NCI-H1694 treated with DMSO at 0.1 percent for 48 hours (cell line): ENCODE data around the gene UBE2D2.

Source experiments
- DNase-seq: peaks from one replicate; lab custom pipeline; 2025; lab: John Stamatoyannopoulos, UW

Gene UBE2D2

DNA sequence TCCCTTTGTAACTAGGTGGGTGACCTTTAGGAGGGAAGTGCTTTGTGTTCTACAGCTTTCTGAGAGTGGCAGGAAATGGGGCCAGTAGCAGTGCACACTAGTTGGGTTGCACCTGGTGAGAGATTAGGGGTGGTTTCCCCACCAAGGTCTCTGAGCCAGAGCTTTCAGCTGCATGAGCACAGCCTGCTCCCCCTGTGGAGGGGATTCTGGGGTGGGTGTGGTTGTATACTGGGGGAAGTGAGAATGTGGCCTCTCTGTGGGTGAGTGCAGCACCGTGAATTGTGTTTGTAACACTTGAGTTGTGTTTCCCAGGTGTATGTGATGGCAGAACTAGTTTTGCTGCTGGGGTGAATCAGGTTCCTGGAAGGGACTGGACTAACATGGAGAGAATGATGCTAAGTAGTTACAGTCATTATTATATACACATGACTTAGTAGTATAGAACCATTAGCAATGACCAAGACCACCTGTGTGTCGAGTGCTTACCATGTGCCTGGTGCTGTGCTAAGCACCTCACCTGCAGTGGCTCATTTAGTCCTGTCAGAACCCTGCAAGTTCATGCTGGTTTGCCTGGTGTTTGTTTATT is 75.2 kb downstream of the UBE2D2 start:
- no peak for DNase-seq

- DNase-seq, result peak; percentile 38
Measured at GRCh38 chr5:139636975-139637408, 75.9 kb downstream of the UBE2D2 start.

DNA sequence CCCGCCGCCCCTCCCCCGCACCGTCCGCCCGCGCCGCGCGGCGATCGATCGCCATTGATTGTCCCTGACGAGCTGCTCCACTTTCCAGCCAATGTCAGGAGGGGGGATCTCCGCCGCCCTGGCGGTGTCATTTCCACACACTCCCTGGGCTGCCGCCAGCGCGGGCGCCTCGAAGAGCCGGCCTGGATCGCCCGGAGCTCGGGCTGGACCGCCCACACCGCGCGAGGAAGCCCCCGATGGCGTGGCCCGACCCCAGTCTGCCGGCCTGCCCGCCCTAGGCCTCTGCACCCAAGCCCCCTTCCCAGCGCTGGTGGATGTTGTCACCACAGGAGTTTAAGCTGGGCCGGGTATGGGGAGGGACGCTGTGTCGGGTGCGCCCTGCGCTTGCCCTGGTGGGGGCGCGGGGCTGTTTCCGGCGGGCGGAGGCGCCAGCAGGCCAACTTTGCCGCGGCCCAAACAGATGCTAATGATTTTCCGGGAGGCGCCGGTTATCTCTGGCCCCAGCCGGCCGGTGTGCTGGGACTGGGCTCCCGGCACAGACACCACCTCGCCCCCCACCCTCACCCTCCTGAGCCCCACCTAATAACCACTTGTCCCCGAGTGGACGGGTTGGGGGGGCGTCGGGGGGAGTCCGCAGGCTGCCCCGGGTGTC is 76.4 kb downstream of the UBE2D2 start:
- peak; percentile 50 for DNase-seq

- DNase-seq, result peak; percentile 43
Measured at GRCh38 chr5:139638090-139638735, 77.1 kb downstream of the UBE2D2 start.

DNA sequence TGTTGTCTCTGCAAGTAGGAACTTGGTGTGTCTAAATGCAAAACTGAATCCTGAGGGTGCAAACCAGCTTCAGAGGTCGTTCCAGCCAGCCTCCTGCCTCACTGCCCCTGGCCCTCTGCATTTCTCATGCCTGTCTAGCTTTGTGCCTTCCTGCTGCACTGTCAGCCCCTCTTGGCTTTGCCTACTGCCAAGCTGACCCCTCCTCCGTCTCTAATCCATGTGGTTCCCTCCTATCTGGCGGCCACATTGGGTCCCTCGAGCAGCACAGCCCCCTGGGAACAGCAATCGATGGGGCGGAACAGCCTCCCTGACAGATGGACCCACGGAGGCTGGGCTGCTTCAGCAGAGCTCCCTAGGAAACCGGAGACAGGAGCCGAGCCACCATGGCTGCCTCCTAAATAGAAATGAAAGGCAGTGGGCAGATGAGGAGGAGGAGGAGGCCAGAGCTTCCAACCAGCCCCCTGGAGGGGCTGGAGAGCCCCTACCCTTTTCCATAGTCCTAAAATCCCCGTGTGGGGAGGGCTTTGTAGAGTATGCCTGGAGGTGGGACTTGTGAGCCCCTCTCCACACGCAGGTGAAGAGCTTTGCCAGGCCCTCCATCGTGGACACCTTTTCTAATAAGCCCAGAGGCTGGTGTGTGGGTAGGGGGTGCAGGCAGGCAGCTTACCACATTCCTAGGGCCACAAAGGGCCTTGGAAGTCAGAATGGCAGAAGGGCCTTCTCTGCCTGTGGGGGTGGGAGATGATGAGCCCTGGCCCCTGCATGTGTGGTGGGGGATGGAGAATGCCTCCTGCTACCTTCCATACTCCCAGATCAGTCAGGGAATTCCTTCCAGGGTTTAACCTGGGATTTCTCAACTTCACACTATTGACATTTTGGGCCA is 77.8 kb downstream of the UBE2D2 start:
- peak; percentile 52 for DNase-seq

DNA sequence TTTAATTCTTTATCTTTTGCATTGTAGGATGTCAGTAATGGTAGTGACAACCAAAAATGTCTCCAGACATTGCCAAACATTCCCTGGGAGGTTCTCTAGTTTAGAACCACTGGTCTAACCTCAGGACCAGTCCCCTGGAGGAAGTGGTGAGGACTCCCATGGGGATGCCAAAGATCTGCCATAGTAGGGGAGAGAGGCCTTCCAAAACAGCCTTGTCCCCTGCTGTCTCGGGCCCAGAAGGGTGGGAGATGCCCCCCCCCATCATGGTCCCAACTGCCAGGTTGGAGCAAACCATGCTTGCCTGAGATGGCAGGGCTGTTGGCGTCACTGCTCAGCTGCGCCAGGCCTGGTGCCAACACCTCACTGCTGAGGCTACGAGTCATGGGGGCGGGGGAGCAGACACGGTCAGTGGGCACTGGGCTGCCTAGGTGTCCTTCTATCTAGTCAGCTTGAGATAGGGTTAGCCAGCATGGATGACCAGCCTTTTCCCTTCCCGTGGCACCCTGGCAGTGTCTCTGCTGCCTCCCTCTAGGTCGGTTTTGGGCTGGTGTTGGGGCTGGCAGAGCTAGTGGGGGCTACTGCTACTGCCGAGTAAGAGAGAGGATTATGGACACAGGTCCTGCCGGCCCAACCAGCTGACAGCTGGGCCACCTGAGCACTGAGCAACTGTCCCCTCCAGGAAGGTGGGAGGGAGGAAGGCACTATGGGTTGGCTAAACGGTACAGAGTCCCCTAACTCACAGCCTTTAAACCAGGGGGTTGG is 78.7 kb downstream of the UBE2D2 start:
- no peak for DNase-seq

- no peak for DNase-seq
Measured at GRCh38 chr5:139640421-139641115, 79.4 kb downstream of the UBE2D2 start.

DNA sequence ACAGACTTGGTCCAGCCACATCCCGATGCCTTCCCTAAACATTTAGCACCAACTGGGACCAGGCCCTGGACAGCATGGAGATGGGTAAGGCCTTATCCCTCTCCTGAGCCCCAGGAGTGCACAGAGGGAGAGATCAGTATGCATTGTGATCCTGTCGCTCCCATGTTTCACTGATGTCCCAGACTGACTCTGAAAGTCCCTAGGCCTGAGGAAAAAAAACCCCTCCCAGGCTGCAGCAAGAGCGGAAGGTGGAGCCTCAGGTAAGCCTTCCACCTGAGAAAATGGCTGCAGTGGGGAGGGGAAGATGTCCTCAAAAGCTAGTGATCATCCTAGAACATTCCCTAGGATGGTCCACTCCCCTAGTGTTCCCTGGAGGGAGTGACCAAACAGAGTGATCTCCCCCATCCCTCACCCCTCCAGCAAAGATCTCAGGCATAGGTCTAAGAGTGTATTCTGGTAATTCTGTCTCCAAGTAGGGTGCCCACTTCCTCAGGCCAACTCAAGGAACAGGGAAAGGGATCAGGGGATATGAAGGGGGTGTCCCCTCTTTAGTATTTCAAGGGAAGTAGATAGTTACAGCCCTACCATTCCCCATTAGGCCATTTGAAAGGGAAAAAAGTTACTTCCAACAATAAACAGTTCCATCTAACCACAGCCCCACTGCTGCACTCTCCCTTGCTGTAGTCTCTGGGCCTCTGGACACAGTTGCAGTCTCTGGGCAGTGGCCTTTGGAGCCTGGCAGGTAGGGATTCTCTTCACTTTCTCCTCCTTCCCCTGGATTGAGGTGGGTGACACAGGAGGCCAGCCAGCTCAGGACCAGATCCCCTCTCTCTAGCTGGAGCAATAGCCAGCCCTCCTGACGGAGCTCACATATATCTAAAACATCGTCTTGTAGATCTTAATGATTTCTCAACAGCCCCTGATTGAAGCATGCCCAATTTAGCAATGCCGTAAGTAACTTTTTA is 80.3 kb downstream of the UBE2D2 start:
- DNase-seq, result no peak

DNA sequence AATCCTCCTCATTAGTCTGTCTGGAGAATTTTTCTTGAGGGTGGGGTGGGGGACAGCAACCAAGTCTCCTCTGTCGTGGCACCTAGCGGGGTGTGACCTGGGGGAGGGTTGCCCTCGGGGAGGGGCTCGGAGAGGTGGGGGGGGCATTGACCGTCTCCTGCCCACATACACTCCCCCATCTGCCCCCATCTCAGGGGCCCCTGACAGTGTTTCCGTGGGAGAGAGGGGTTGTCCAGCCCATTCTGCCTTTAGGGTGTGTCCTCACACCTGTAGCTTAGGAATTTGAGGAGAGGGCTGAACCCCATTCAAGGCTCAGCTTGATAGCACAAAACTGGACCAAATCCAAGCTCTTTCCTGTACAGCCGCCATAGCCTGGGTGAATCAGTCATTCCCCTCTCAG is 81.1 kb downstream of the UBE2D2 start:
- no peak for DNase-seq

GRCh38 chr5:139642891-139643871 is 82.0 kb downstream of the UBE2D2 start:
- no peak for DNase-seq

DNA sequence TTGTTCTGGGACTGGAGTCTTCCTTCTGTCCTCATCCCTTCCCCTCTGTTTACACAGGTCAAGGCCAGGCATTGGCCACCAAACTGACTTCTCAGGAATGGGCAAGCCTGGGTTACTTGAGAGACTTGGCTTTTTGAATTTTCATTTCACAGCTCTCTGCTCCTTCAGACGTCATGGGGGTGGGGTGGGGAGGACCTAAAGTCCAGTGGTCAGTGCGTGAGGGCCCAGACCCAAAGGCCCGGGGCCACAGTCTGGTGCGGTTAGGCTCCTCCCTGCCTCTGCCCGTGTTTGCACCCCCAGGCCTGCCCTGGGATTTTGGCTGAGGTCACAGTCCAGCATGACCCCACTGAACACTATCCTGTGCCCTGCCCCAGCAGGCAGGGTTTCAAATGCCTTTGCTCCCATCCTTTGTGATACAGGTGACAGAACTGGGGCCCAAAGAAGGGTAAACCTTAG is 82.9 kb downstream of the UBE2D2 start:
- DNase-seq, result no peak

DNA sequence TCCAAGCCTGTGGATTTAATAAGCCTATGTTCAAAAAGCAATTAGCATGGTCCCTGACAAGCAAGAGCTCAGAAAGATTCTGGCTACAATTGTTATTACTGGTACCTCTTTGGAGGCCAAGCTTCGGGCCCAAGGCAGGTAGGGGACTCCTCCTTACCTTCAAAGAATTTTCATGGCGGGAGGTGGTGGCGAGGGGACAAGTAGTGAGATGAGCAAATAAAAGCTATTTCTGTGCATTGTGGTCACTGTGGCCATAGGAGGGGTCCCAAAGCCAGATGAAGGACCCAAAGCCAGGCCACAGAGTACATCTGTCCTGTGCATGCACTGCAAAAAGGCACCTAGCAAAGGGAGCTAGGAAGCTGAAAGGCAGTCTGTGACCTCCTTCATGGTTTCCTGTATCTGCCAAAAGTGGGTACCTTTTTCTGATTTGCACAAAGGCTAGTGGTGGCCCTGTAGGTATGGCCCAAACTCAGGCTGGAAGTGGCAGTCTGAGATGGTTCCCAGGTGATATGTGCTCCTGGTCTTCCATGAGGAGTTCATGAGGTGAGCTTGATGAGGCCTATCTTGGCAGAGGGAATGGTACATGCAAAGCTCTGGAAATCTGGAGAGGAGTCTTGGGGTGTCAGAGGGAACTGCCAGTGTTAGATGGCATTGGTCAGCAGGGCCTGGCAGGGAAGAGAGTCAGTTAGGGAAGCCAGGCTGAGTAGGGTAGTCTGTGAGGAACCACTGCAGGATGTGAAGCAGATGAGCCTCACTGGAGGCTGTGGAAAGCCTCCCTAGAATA is 83.7 kb downstream of the UBE2D2 start:
- DNase-seq, result no peak

DNA sequence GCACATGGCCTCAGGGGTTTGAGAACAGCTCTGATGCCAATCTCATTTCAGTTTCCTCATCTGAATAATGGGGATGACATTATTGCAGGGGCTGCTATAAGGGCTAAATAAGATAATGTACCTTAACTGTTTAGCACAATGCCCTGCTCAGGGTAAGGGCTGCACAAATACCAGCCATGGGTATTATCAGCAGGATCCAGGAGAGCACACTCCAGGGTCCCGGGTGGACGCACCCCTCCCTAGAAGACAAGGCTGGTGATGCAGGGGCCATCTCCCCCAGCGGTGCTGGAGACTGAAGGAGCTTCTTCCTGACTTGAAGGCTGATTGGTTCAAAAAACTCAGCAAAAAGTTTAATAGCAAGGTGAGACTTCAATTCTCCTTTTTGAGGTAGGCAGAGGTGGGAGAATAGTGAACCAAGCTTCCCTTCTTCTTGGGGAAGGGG is 84.3 kb downstream of the UBE2D2 start:
- no peak for DNase-seq

DNA sequence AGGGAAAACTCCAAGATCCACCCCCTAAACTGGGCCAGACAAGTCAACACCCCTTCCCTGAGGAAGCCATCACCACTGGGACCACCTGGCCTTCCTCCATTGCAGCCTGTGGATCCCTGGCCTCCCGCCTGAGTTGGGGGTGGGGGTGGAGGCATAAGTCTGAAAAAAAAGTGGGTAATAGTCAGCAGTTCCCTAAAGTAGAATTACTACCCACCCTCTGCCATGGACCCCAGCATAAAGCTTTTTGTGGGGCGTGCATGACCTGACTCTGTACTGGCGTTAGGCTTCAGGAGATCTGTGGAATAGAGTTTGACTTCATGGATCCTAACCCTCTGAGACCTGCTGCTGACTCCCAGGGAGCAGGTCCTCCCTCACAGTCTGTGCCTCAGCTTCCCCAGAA is 85.0 kb downstream of the UBE2D2 start:
- DNase-seq, result no peak

DNA sequence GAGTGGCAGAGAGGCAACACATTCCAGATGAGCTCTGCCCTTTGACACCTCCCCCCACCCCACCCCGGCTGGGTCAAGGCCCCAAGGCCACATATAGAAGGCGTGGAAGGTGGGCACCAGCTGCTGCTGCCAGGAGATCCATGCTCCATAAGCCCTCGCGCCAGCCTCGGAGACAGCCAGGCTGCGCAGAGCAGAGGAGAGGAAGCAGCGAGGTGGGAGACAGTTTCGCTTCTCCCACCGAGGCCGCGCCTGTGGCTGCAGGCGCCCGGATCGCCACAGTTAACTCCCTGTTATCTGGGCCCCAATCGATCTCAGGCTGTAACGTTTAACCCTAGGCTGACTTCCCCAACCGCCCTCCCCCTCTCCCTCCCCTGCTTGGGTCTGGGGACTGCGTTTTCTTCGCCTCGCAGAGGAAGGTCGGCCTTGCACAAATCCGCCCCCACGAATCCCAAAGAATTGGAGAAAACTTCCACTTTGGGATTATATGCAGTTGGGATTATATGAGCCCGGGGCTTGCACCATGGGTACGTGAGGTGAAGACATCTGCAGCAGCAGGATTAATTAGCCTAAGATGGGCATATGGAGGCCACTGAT is 85.9 kb downstream of the UBE2D2 start:
- no peak for DNase-seq

DNA sequence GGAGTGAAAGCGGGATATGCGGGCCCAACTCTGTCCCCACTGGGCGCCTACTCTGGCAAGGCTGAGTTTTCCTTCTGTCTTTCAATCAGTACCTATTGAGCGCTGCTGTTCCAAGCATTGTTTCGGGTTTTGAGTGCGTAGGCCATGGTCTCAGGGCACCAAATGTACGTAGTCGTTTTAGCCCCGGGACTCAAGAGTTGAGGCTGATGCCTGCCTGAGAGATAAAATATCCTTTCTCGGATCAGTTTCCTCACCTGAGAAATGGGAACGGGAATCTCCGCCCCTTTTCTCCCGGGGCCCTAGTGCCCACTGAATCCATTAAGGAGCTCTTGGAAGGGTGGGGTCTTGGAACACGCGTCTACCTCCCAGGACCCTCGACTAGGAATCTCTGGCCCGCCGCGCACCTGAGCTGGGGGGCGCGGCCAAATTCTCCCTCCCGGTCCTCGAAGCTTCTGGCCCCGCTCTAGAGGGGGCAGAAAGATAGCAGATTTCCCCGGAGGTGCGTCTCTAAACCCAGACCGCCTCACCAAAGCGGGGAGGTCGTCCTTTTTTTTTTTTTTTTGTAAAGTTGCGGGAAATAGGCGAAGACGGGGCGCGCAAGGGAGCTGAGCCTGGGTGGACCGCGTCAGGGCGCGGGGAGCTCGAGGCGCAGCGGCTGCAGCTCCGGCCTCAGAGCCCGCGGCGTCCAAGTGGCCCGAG is 86.5 kb downstream of the UBE2D2 start:
- DNase-seq, result no peak
